ENCODE data around the gene TMEM150B.
A peak's percentile ranks its signal among the peaks of the same experiment; 100 is the strongest.

Gene TMEM150B

DNA sequence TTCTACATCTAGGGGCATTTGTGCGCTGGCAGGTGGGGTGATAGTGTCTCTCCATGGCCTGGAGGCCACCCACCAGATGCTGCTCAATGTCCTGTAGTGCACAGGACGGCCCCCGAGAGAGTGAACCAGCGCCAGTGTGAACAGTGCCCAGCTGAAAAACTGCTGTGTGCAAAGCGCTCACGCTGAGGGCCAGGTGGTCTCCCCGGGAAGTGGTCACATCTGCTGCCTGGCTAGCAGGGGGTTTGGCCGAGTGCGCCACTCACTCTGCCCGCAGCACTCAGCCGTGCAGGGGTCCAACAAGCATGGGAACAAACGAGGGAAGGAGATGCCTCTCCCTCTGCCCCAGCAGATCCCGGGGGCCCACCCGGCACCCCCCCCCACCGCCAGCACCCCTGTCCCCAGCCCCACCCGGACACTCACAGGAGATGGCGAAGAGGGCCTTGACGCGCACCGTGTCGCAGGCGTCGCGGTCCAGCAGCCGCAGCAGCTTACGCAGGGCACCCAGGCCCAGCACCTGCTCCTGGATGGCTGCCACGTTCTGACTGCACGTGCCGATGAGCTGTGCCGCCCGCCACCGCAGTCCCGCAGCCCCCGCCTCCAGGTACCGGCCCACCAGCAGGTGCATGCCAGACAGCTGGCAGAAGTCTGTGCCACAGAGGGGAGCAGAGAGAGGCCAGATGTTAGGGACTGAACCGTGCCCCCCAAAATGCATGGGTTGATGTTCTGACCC lies 51.0 kb downstream of the TMEM150B start:
- DNase-seq, result peak; percentile 53

DNA sequence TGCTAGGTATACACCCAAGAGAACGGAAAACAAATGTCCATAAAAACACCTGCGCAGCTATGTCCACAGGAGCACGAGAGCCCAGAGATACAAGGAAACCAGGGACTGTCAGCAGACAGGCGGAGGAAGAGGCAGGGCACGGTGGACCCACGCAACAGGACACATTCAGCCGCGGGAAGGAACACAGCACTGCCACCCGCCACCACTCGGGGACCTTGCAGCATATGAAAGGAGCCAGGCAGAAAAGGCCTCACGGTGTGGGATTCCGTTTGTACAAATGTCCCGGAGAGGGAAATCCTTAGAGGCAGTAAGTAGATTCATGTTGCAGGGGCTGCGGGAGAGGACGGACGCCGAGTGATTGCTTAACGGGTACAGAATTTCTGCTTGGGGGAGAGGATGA lies 53.0 kb downstream of the TMEM150B start:
- DNase-seq, result no peak

GRCh38 chr19:55270172-55270942 lies 54.8 kb downstream of the TMEM150B start:
- DNase-seq, result no peak

DNA sequence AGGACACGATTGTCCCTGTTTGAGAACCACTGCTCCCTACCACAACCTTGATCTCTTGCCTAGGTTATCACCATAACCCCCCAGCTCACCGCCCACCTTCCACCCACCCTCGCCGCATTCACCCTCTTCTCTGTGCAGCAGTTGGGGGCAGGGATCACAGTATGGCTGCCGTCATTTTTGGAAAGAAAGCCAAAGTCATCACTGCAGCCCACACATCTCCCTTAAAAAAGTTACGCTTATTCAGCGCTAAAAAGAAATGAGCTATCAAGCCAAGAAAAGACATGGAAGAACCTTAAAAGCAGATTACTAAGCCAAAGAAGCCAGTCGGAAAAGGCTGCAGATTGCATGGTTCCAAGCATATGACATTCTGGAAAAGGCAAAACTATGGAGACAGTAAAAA lies 55.8 kb downstream of the TMEM150B start:
- DNase-seq, result no peak

- no peak for DNase-seq
Measured at GRCh38 chr19:55266840-55267239, 58.3 kb downstream of the TMEM150B start.

GRCh38 chr19:55266404-55266803 lies 58.7 kb downstream of the TMEM150B start:
- DNase-seq, result no peak

- no peak for DNase-seq
Measured at GRCh38 chr19:55265723-55266386, 59.3 kb downstream of the TMEM150B start.

GRCh38 chr19:55265173-55265572 lies 60.0 kb downstream of the TMEM150B start:
- DNase-seq, result no peak

- DNase-seq, result no peak
Measured at GRCh38 chr19:55264531-55264930, 60.6 kb downstream of the TMEM150B start.
